Smooth muscle cell (in vitro differentiated cells): ENCODE results near the gene SHISA5. TPM values are rescaled to one million over a fixed set of nuclear protein-coding genes. Genes with fewer than 3 reads are reported as not detected.
A peak's percentile ranks its signal among the peaks of the same experiment; 100 is the strongest.

Experiments
- DNase-seq: peaks from one replicate; lab custom pipeline; 2025; ENCODE audit not compliant: unreplicated experiment; lab: John Stamatoyannopoulos, UW
- H2AFZ ChIP-seq: fragments of 200-600 bp; sonication (generic); 2 replicates; pipeline ENCODE4 v1.6.0; 2016; ENCODE audit warnings: antibody characterized with exemption, low read depth, mild to moderate bottlenecking
- H3F3A ChIP-seq: fragments of 200-600 bp; sonication (generic); 2 replicates; pipeline ENCODE4 v1.6.0; 2017; ENCODE audit warnings: antibody characterized with exemption, low read depth
- H3K27ac ChIP-seq: fragments of 200-600 bp; sonication (generic); 2 replicates; pipeline ENCODE4 v1.5.1; 2016; ENCODE audit warnings: low read depth, mild to moderate bottlenecking
- H3K27me3 ChIP-seq: fragments of 200-600 bp; sonication (generic); 2 replicates; pipeline ENCODE4 v1.6.1; 2016; ENCODE audit warnings: low read depth, mild to moderate bottlenecking
- H3K36me3 ChIP-seq: fragments of 200-600 bp; sonication (generic); 2 replicates; pipeline ENCODE4 v1.5.1; 2016; ENCODE audit warnings: low read depth
- H3K4me1 ChIP-seq: fragments of 200-600 bp; sonication (generic); 2 replicates; pipeline ENCODE4 v1.5.1; 2016; ENCODE audit warnings: low read depth
- H3K4me2 ChIP-seq: fragments of 200-600 bp; sonication (generic); 2 replicates; pipeline ENCODE4 v1.6.0; 2016; ENCODE audit warnings: mild to moderate bottlenecking
- H3K4me3 ChIP-seq: fragments of 200-600 bp; sonication (generic); 2 replicates; pipeline ENCODE4 v1.5.1; 2016; ENCODE audit warnings: mild to moderate bottlenecking
- H3K79me2 ChIP-seq: fragments of 200-600 bp; sonication (generic); 2 replicates; pipeline ENCODE4 v1.6.0; 2016; ENCODE audit warnings: low read depth, mild to moderate bottlenecking
- H3K9ac ChIP-seq: fragments of 200-600 bp; sonication (generic); 2 replicates; pipeline ENCODE4 v1.6.0; 2016; ENCODE audit warnings: low read depth
- H3K9me3 ChIP-seq: fragments of 200-600 bp; sonication (generic); replicated peaks from 2 replicates; pipeline ENCODE4 v1.5.1; 2016; ENCODE audit warnings: low read depth
- H4K20me1 ChIP-seq: fragments of 200-600 bp; sonication (generic); 2 replicates; pipeline ENCODE4 v1.6.0; 2016; ENCODE audit warnings: low read depth
- WGBS: methylation state at CpG from one replicate; pipeline ENCODE4 v1.1.7; 2016; ENCODE audit warnings: low lambda C conversion rate; 5-methylcytosine and 5-hydroxymethylcytosine counted together
- polyA plus RNA-seq: library from polyadenylated mRNA; unstranded; fragments of >200 nt; fragmentation: Nextera tagmentation; extraction: Ambion mirVana; gene quantifications from 2 replicates; pipeline ENCODE4 v1.2.1, GENCODE V29; 2016
- total RNA-seq: library from RNA; depleted of rRNA; stranded (reverse); fragments of >200 nt; gene quantifications from 2 replicates; pipeline ENCODE4 v1.2.3, GENCODE V29; 2014
- TF ChIP-seq, protein P1 (sequence below): fragments of 200-600 bp; sonication (generic); IDR thresholded peaks from 2 replicates; pipeline ENCODE4 v1.5.1; 2017; ENCODE audit warnings: borderline replicate concordance, mild to moderate bottlenecking, antibody characterized with exemption; ENCODE audit not compliant: insufficient read depth, poor library complexity, severe bottlenecking

SHISA5 gene
- total and polyA plus RNA-seq, 2 experiments from 2014 or later, result 124 to 333 TPM

GRCh38 chr3:48472923-48473616 lies 30.9 kb downstream of the SHISA5 start:
- WGBS, result 6% methylated on average over 17 of the region's 17 CpGs

DNA sequence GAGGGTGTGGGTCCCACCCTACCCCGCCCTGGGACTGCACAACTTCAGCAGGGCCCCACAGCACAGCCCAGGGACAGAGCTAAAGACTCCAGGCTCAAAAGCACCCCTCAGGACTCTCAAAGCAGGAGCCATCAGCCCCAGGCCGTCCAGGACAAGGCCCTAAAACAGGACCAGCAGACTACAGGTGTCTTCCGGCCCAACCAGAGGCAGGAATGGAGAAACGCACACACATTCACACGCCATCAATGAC lies 31.4 kb downstream of the SHISA5 start:
- H3K27ac ChIP-seq, result peak overlapping the region; percentile 82
- TF ChIP-seq, protein P1, sequence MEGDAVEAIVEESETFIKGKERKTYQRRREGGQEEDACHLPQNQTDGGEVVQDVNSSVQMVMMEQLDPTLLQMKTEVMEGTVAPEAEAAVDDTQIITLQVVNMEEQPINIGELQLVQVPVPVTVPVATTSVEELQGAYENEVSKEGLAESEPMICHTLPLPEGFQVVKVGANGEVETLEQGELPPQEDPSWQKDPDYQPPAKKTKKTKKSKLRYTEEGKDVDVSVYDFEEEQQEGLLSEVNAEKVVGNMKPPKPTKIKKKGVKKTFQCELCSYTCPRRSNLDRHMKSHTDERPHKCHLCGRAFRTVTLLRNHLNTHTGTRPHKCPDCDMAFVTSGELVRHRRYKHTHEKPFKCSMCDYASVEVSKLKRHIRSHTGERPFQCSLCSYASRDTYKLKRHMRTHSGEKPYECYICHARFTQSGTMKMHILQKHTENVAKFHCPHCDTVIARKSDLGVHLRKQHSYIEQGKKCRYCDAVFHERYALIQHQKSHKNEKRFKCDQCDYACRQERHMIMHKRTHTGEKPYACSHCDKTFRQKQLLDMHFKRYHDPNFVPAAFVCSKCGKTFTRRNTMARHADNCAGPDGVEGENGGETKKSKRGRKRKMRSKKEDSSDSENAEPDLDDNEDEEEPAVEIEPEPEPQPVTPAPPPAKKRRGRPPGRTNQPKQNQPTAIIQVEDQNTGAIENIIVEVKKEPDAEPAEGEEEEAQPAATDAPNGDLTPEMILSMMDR, result no peak
- peak overlapping the region; percentile 40 for H2AFZ ChIP-seq
- no peaks in the 10 kb centered on the region for H3K27me3 ChIP-seq
- peak overlapping the region; percentile 83 for H3K9ac ChIP-seq
- DNase-seq, result no peak
- H3K4me1 ChIP-seq, result peaks cover 31% of the 10 kb centered on the region
- no peaks in the 10 kb centered on the region for H3K36me3 ChIP-seq
- H3K4me2 ChIP-seq, result peak overlapping the region; percentile 90
- H3K4me3 ChIP-seq, result peak overlapping the region; percentile 57
- peaks cover 34% of the 10 kb centered on the region for H3K79me2 ChIP-seq
- H3F3A ChIP-seq, result peaks cover 11% of the 10 kb centered on the region
- WGBS, result 4% methylated on average over 5 of the region's 5 CpGs
- H3K9me3 ChIP-seq, result no peaks in the 10 kb centered on the region
- H4K20me1 ChIP-seq, result no peaks in the 10 kb centered on the region

More at GRCh38 chr3:48472923-48473616, 30.9 kb downstream of the SHISA5 start:
- peaks cover 29% of the 10 kb centered on the region for H3K79me2 ChIP-seq
- peak overlapping the region; percentile 82 for H3K27ac ChIP-seq
- H3K36me3 ChIP-seq, result no peaks in the 10 kb centered on the region
- peak overlapping the region; percentile 83 for H3K9ac ChIP-seq
- H4K20me1 ChIP-seq, result no peaks in the 10 kb centered on the region
- H3F3A ChIP-seq, result peaks cover 7% of the 10 kb centered on the region
- DNase-seq, result peak; percentile 61
- H3K4me1 ChIP-seq, result peaks cover 31% of the 10 kb centered on the region
- H3K4me3 ChIP-seq, result peak overlapping the region; percentile 57
- no peaks in the 10 kb centered on the region for H3K27me3 ChIP-seq
- H2AFZ ChIP-seq, result peak overlapping the region; percentile 40
- H3K9me3 ChIP-seq, result no peaks in the 10 kb centered on the region
- TF ChIP-seq, protein P1, result peak; percentile 30
- peak overlapping the region; percentile 90 for H3K4me2 ChIP-seq

- Histone ChIP-seq H3K9me3 (no peaks in the 10 kb centered on the region), H3K27me3 (no peaks in the 10 kb centered on the region), H2AFZ (no peak overlapping the region), H3F3A (peaks cover 17% of the 10 kb centered on the region), H4K20me1 (no peaks in the 10 kb centered on the region), H3K36me3 (no peaks in the 10 kb centered on the region), H3K4me2 (no peak overlapping the region), H3K9ac (no peak overlapping the region), H3K79me2 (peaks cover 37% of the 10 kb centered on the region), H3K27ac (no peak overlapping the region), H3K4me3 (no peak overlapping the region), H3K4me1 (peaks cover 40% of the 10 kb centered on the region)
- no peak for DNase-seq
- TF ChIP-seq, protein P1, result no peak
- WGBS, result 73% methylated on average over 1 of the region's 1 CpG
These were observed 33.7 kb downstream of the SHISA5 start for GRCh38 chr3:48470286-48470685.
